HepG2 (cell line): ENCODE data around the gene MRPL34.

Experiments
- GTF3A ChIP-seq: sonication (generic); formaldehyde crosslinking; conservative IDR thresholded peaks from 2 replicates; pipeline ENCODE4 v1.4.0; 2020; ENCODE audit warnings: mild to moderate bottlenecking, missing genetic modification reagents
- NONO ChIP-seq, 2 experiments: fragments of 450-650 bp in 1 of 2; sonication (generic) in 1 of 2; formaldehyde crosslinking in 1 of 2; IDR thresholded peaks in 1 of 2; conservative IDR thresholded peaks in 1 of 2; 2 replicates each; pipeline versions ENCODE4 v1.6.1 to v1.8.0; 2017 to 2022; ENCODE audit warnings: mild to moderate bottlenecking in 1 of 2, missing genetic modification reagents in 1 of 2, moderate library complexity in 1 of 2
- SIN3A ChIP-seq: IDR thresholded peaks from 2 replicates; pipeline ENCODE4 v1.6.1; 2011; ENCODE audit warnings: low read depth, mild to moderate bottlenecking, control low read depth, low read length, borderline replicate concordance
- XBP1 ChIP-seq: sonication (generic); formaldehyde crosslinking; IDR thresholded peaks from 2 replicates; pipeline ENCODE4 v1.5.0; 2020; ENCODE audit warnings: missing genetic modification reagents
- ZNF329 ChIP-seq: sonication (generic); formaldehyde crosslinking; IDR thresholded peaks from 2 replicates; pipeline ENCODE4 v1.9.0; 2021; ENCODE audit warnings: low read depth, mild to moderate bottlenecking, missing genetic modification reagents
- ZNF569 ChIP-seq: sonication (generic); formaldehyde crosslinking; IDR thresholded peaks from 2 replicates; pipeline ENCODE4 v1.5.0; 2020; ENCODE audit warnings: mild to moderate bottlenecking, missing genetic modification reagents, moderate library complexity, borderline replicate concordance
- TF ChIP-seq, protein P1 (sequence below): sonication (generic); formaldehyde crosslinking; IDR thresholded peaks from 2 replicates; pipeline ENCODE4 v1.5.0; 2020; ENCODE audit warnings: mild to moderate bottlenecking, missing genetic modification reagents, moderate library complexity

DNA sequence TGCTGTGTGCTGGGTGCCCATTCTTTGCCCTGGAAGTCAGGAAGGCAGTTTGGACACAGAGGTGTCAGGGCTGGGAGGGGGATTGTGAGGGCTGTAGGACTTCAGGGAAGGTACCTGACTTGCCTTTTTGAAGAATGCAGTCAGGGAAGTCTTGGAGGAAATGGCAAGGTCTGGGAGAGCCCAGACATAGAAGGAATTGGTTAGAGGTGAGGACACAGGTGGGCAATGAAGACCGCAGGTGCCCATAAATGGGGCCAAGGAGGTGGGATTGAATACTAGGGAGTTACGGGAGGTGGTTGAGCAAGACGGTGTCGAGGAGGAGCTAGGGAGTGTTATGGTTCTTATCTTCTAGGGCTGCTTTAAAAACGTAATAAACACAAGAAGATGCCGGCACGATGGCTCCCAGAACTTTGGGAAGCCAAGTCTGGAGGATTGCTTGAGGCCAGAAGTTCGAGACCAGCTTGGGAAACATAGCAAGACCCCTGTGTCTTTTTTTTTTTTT lies 2.3 kb downstream of the MRPL34 start:
- TF ChIP-seq GTF3A (CRISPR knock-in tag) (no peak), ZNF329 (no peak), SIN3A (no peak), ZNF569 (CRISPR knock-in tag) (no peak), NONO (IDR thresholded peaks at IDR 0.05) (no peak), NONO (CRISPR knock-in tag; conservative IDR thresholded peaks at IDR 0.05) (no peak), XBP1 (CRISPR knock-in tag) (no peak)
- TF ChIP-seq, protein P1, sequence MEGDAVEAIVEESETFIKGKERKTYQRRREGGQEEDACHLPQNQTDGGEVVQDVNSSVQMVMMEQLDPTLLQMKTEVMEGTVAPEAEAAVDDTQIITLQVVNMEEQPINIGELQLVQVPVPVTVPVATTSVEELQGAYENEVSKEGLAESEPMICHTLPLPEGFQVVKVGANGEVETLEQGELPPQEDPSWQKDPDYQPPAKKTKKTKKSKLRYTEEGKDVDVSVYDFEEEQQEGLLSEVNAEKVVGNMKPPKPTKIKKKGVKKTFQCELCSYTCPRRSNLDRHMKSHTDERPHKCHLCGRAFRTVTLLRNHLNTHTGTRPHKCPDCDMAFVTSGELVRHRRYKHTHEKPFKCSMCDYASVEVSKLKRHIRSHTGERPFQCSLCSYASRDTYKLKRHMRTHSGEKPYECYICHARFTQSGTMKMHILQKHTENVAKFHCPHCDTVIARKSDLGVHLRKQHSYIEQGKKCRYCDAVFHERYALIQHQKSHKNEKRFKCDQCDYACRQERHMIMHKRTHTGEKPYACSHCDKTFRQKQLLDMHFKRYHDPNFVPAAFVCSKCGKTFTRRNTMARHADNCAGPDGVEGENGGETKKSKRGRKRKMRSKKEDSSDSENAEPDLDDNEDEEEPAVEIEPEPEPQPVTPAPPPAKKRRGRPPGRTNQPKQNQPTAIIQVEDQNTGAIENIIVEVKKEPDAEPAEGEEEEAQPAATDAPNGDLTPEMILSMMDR (CRISPR knock-in tag) = no peak
